ENCODE measurements around the gene DYNC1I2. TPM values are rescaled to one million over a fixed set of nuclear protein-coding genes. Genes with fewer than 3 reads are reported as not detected.

Gene DYNC1I2
- total RNA-seq, 1 experiment from 2014 or later = 62.9 TPM

DNA sequence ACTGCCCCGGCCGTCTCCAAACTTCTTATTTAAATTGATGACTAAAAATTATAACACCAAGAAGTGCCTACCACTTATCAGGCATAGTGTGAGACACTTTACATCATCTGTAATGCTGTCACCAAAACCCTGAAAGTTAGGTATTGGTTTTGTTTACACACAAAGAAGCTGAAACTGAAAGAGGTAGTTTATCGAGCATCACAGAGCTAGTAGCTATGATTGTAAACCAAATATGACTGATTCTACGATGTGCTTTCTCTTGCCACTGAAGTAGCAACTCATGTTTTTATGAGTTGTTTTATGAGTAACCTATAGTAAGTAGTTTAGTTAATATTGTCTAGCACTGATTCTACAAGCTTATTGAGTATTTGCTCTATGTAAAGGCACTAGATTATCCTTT is 31.5 kb downstream of the DYNC1I2 start:
- no TSS peak for BruUV-seq (replicated peaks)
- TF ChIP-seq, protein P1, sequence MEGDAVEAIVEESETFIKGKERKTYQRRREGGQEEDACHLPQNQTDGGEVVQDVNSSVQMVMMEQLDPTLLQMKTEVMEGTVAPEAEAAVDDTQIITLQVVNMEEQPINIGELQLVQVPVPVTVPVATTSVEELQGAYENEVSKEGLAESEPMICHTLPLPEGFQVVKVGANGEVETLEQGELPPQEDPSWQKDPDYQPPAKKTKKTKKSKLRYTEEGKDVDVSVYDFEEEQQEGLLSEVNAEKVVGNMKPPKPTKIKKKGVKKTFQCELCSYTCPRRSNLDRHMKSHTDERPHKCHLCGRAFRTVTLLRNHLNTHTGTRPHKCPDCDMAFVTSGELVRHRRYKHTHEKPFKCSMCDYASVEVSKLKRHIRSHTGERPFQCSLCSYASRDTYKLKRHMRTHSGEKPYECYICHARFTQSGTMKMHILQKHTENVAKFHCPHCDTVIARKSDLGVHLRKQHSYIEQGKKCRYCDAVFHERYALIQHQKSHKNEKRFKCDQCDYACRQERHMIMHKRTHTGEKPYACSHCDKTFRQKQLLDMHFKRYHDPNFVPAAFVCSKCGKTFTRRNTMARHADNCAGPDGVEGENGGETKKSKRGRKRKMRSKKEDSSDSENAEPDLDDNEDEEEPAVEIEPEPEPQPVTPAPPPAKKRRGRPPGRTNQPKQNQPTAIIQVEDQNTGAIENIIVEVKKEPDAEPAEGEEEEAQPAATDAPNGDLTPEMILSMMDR (IDR thresholded peaks at IDR 0.05; ENCODE audit: insufficient read depth in 1 of 2, low read depth in 1 of 2, low read length in 1 of 2, severe bottlenecking in 1 of 2, unreplicated experiment in 1 of 2) = no peak
- no peaks in the 10 kb centered on the region for H3K27me3 Mint-ChIP-seq (ENCODE audit: insufficient read depth, unreplicated experiment)
- ChIA-PET POLR2A (no interaction called here), CTCF (no interaction called here)
- no peaks in the 10 kb centered on the region for H3K36me3 ChIP-seq (ENCODE audit: control insufficient read depth, insufficient read depth, low read length)
- no peaks in the 10 kb centered on the region for H3K4me1 ChIP-seq
- H3K36me3 Mint-ChIP-seq (ENCODE audit: insufficient read depth, unreplicated experiment) = peaks cover 26% of the 10 kb centered on the region
- intact Hi-C loops (cut with micrococcal nuclease; ENCODE audit: unreplicated experiment) = no loop called here
- H3K4me3 ChIP-seq (ENCODE audit: low read depth, low read length) = no peak overlapping the region
- no peaks in the 10 kb centered on the region for H3K4me1 Mint-ChIP-seq (ENCODE audit: low read depth, unreplicated experiment)
- H3K27ac Mint-ChIP-seq (ENCODE audit: unreplicated experiment) = no peak overlapping the region
- no peak overlapping the region for H3K4me3 Mint-ChIP-seq (ENCODE audit: unreplicated experiment)
- no peaks in the 10 kb centered on the region for H3K9me3 ChIP-seq
- no peaks in the 10 kb centered on the region for H3K9me3 Mint-ChIP-seq (ENCODE audit: unreplicated experiment)
- DNase-seq = no peak
- no peaks in the 10 kb centered on the region for H3K27me3 ChIP-seq (replicated peaks; ENCODE audit: control insufficient read depth, insufficient read depth, low read length)

DNA sequence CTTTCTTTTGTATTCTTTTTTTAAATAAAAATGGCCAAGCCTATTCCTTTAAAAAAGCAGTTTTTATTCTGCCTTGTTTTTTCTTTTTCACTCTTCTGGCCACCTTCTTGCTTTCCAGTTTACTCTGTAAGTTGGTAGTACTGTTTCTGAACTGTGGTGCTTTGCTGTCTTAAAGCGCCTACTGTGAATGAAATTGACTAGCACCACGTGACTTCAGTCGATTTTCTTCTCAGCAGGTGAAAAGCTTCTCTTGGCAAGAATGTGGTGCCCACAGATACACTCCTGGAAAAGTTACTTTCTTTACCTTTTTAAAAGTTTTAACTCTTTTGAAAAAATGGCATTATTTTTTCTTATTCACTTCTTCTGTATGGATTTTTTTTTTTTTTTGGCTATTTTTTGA is 32.4 kb downstream of the DYNC1I2 start:
- TF ChIP-seq, protein P1 (IDR thresholded peaks at IDR 0.05; ENCODE audit: insufficient read depth in 1 of 2, low read depth in 1 of 2, low read length in 1 of 2, severe bottlenecking in 1 of 2, unreplicated experiment in 1 of 2) = no peak
- Histone ChIP-seq H3K36me3 (ENCODE audit: control insufficient read depth, insufficient read depth, low read length) (no peaks in the 10 kb centered on the region), H3K27me3 (replicated peaks; ENCODE audit: control insufficient read depth, insufficient read depth, low read length) (no peaks in the 10 kb centered on the region), H3K4me3 (ENCODE audit: low read depth, low read length) (no peak overlapping the region), H3K4me1 (no peaks in the 10 kb centered on the region), H3K9me3 (no peaks in the 10 kb centered on the region)
- H3K27ac Mint-ChIP-seq (ENCODE audit: unreplicated experiment) = no peak overlapping the region
- intact Hi-C loops (cut with micrococcal nuclease; ENCODE audit: unreplicated experiment) = no loop called here
- ChIA-PET POLR2A (interaction anchor here (0.6 kb wide), 1 partner anchor 18 kb away, joined by 4 read pairs; no protein-coding TSS in a partner anchor), CTCF (no interaction called here)
- H3K27me3 Mint-ChIP-seq (ENCODE audit: insufficient read depth, unreplicated experiment) = no peaks in the 10 kb centered on the region
- DNase-seq = no peak
- BruUV-seq (replicated peaks) = no TSS peak
- no peaks in the 10 kb centered on the region for H3K9me3 Mint-ChIP-seq (ENCODE audit: unreplicated experiment)
- peaks cover 6% of the 10 kb centered on the region for H3K4me1 Mint-ChIP-seq (ENCODE audit: low read depth, unreplicated experiment)
- H3K36me3 Mint-ChIP-seq (ENCODE audit: insufficient read depth, unreplicated experiment) = peaks cover 32% of the 10 kb centered on the region
- no peak overlapping the region for H3K4me3 Mint-ChIP-seq (ENCODE audit: unreplicated experiment)

DNA sequence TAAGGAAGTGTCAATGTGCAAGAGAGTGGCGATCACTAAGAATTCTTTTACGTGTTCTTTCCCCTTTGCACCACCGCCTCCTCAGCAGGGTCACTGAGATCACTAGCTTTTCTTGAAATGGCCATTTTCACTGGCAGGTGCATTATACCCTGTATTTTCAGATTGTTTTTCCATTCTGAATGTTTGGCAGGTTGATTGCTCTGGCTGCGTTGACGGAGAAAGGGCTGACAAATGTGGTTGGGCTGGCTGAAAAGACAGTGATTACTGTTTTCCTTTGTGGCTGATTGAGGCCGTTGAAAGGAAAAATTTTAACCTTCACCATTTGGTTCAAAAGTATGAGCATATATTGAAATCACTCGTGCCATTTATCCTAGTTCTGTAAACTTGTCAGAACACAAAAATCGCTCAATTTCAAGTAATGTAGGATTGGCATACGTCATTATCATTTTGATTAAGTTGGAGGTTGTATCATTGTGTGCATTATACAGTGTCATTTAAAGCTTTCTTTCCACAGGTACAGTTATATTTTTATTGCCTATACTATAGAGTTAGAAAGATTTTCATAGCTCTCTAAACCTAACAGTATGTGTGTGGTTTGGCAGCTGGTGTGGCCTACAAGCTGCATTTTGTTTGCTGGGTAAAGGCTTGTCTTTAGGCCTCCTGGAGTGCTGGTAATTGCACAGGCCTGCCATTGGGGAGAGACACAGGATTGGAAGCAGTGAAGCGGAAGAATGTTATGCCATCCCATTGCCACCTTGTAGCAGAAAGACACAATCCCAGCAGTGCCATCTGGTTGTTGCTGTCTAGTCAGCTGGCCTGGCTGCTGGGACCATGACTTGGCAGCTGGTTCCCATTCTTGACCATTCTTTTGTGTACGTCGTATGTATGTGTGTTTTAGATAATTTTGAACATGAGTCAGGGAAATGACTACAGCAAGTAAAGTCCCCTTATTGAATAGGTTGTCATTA is 36.7 kb downstream of the DYNC1I2 start:
- Mint-ChIP-seq H3K27ac (ENCODE audit: unreplicated experiment) (no peak overlapping the region), H3K9me3 (ENCODE audit: unreplicated experiment) (no peaks in the 10 kb centered on the region), H3K4me3 (ENCODE audit: unreplicated experiment) (no peak overlapping the region), H3K36me3 (ENCODE audit: insufficient read depth, unreplicated experiment) (peaks cover 41% of the 10 kb centered on the region), H3K4me1 (ENCODE audit: low read depth, unreplicated experiment) (peaks cover 6% of the 10 kb centered on the region), H3K27me3 (ENCODE audit: insufficient read depth, unreplicated experiment) (no peaks in the 10 kb centered on the region)
- TF ChIP-seq, protein P1 (IDR thresholded peaks at IDR 0.05; ENCODE audit: insufficient read depth in 1 of 2, low read depth in 1 of 2, low read length in 1 of 2, severe bottlenecking in 1 of 2, unreplicated experiment in 1 of 2) = no peak
- 0 out of 2 replicates have a peak, but pooled peaks cover 2% of the 10 kb centered on the region for H3K36me3 ChIP-seq (ENCODE audit: control insufficient read depth, insufficient read depth, low read length)
- H3K27me3 ChIP-seq (replicated peaks; ENCODE audit: control insufficient read depth, insufficient read depth, low read length) = no peaks in the 10 kb centered on the region
- BruUV-seq (replicated peaks) = no TSS peak
- no peak overlapping the region for H3K4me3 ChIP-seq (ENCODE audit: low read depth, low read length)
- ChIA-PET CTCF (interaction anchor here (1.2 kb wide), 1 partner anchor 403 kb away, joined by 4 read pairs; no protein-coding TSS in a partner anchor), POLR2A (no interaction called here)
- no peak for DNase-seq
- H3K9me3 ChIP-seq = no peaks in the 10 kb centered on the region
- intact Hi-C loops (cut with micrococcal nuclease; ENCODE audit: unreplicated experiment) = no loop called here
- H3K4me1 ChIP-seq = no peaks in the 10 kb centered on the region

All from Caco-2 (cell line).